HK-2 (cell line): ENCODE measurements around the gene ERC1.

Source experiments
- DNase-seq: peaks from one replicate; pipeline ENCODE4 v3.0.0-alpha.2; 2018; ENCODE audit not compliant: unreplicated experiment

The ERC1 gene

DNA sequence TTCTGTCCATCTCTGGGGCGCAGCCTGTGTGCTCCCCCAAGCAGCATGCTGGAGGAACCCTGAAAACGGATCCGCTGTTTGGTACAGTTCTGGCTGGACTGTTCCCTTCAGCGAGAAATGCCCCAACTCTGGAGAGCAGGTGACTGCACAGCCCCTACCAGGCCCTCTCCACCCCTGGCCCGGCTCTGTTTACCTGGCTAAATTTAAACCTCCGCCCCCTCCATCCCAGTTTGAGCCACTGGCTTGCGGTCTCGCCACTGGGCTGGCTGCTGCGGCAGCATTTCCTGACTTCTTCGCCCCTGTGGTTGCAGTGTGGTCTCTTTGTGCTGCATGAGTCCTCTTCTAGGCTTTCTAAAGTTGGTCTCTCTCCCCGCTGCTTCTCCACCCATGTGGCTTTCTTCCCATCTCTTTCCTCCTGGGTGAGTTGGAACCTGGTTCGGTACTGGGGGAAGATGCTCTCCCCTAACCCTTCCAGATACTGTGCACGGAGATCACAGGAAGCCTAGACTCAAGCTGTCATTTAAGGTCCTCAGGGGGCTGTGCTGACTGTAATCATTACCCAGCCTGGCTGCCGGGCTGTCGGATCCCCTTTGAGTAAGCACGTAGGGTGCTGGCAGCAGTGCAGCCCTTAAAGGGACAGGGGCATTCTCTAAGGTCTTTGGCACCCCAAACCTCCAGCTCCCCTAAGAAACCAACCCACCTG lies 542.7 kb downstream of the ERC1 start:
- DNase-seq: peak; percentile 66

DNA sequence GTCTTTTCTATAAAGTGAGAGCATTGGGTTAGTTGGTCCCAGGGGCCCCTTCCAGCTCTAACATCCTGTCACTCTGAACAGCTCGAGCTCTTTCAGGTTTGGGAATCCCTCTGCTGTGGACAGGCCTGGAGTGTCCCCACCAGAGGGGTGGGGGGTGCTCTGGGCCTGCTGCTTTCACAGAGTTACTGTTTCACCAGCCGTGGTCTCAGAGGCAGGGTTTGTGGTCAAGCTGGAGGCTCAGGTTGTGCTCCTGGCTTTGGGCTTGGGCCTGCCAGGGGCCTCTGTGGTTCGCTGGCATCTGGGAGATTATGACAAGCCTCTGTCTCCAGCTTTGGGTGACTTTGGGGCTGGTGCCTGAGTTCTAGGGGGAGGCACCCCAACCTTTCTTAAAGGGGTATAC lies 543.7 kb downstream of the ERC1 start:
- peak; percentile 76 for DNase-seq

DNA sequence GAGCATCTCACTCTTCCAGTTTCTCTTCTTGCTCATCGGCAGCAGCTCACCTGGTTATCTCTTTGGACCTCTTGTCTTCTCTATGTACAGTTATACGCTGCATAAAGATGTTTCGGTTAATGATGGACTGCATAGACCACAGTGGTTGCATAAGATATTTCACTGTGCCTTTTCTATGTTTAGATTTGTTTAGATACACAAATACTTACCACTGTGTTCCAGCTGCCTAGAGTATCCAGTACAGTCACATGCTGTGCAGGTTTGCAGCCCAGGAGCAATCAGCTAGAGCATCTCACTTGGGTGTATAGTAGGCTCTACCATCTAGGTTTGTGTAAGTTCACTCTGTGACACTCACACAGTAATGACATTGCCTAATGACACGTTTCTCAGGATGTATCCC lies 545.8 kb downstream of the ERC1 start:
- DNase-seq: no peak

DNA sequence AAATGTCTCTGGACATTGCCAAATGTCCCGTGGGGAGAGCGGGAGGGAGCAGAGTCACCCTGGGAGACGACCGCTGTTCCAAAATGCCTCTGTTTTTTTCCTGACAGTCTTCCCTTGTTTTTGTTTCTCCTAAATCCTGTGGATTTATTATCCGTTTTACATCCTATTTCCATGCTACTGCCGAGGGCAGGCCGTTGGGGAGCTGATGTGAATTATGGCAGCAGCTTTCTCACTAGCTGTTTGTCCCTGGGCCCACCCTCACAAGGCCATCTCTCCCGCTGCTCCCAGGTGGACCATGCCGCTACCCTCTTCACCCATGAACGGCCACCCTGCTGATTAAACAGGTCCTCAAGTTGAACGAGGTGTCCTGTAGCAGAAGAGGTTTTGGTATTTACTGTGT lies 548.1 kb downstream of the ERC1 start:
- no peak for DNase-seq

DNA sequence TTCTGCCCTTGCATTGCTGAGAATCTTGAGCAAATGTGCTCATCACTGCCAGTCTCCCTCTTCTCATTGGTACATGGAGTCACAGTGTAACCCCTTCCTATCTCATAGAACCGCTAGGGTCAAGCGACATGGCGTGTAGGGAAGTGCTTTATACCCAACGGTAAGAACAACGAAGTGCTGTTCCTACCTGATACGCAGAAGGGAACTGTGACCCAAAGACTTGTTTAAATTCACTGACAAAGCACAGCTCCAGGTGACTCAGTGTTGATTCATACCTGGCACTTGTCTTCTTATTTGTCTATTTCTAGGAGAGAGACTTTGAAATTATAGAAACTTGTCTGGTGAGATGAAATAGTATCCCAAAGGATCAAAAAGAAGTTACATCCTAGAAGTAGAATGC lies 549.7 kb downstream of the ERC1 start:
- DNase-seq: no peak

DNA sequence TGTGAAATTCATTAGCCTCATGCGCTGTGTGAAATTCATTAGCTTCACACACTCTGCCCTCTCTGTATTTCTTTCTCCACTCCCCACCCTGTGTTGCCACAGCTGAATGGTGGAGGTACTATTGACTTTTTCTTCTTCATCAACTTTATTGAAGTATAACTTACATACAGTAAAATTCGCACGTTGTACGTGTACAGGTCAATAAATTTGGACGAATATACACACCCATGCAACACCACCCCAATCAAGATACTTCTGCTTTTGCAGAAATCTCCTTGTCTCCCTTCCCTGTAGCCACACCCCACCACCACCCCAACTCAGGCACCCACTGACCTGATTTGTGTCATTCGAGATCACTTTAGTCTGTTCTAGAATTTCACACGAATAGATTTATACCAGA lies 551.6 kb downstream of the ERC1 start:
- DNase-seq: no peak

DNA sequence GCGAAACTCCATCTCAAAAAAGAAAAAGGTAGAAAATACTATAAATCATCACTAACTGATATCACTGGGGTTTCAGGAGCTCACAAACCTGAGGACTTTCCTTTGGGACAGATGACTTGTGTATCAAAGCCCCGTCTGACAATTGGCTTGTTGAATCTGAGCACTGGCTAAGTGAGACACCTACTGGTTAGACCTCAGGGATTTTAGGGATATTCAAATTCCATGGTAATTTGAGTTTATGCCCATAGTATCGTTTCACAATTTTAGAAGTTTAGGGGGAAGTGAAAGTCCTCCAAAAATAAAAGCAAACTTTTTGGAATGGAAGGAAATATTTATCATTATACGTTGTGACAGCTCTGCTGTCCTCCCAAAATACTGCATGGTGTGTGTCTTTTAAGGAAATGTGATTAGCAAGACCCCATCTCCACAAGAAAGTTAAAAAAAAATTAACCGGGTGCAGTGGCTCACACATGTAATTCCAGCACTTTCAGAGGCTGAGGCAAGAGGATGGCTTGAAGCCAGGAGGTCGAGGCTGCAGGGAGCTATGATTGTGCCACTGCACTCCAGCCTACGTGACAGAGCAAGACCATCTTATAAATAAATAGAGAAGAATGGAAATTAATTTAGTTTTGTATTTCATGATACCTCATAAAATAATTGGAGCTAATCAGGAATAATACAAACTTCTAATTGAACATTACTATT lies 554.1 kb downstream of the ERC1 start:
- DNase-seq: no peak
